HEK293 (cell line): ENCODE results near the gene MAF.

Source experiments
- PRDM1 ChIP-seq: fragments of 450-650 bp; formaldehyde crosslinking; IDR thresholded peaks from 2 replicates; pipeline ENCODE4; 2016; ENCODE audit warnings: missing biosample characterization, missing genetic modification characterization
- ZNF24 ChIP-seq: fragments of 450-650 bp; formaldehyde crosslinking; IDR thresholded peaks from 2 replicates; pipeline ENCODE4 v1.5.1; 2016; ENCODE audit warnings: missing biosample characterization, missing genetic modification characterization
- ZNF302 ChIP-seq: fragments of 450-650 bp; formaldehyde crosslinking; IDR thresholded peaks from 2 replicates; pipeline ENCODE4 v1.5.1; 2016; ENCODE audit warnings: missing biosample characterization, missing genetic modification characterization, low read depth
- ZNF777 ChIP-seq: fragments of 450-650 bp; formaldehyde crosslinking; IDR thresholded peaks from 2 replicates; pipeline ENCODE4 v1.5.1; 2017; ENCODE audit warnings: missing biosample characterization, missing genetic modification characterization, borderline replicate concordance

DNA sequence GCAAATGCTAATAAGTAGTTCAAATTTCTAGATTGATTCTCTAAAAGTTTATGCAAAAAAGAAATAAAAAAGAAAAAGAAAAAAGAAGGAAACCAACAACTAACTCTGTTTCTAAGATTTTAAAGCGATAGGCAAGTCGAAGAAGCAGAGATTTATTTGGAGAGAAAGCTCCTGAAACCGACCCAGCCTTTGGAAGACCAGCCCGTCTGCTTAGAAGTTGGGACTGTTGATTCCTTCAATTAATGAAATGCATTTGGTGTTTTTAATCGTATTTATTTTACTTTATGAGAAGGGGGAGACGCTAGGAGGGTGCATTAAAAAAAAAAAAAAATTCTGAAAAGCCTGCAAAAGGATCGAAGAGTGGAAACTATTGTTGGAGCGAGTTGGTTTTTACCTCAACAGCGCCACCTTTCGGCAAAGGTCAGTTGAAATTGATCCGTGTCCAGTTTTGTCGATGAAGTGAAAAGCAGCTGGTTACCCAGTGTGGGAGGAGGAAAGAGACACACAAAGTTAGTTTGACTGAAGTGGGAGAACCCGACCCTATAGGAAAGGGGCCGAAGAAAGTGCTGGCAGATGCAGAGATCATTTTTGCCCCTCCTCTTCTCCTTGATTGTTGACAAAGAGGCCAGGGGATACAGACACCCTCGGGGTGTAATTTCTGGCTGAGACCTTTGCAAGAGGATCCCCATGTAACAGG is 1.5 kb upstream of the MAF start:
- TF ChIP-seq ZNF302, result no peak
- no peak for TF ChIP-seq ZNF777 (tag by site-specific recombination)
- TF ChIP-seq ZNF24, result no peak
- TF ChIP-seq PRDM1 (tag by site-specific recombination), result no peak
